ENCODE data around the gene ACAA1. TPM values are rescaled to one million over a fixed set of nuclear protein-coding genes. Genes with fewer than 3 reads are reported as not detected.

ACAA1 gene
- total RNA-seq, 1 experiment from 2014 or later = 24.0 TPM

GRCh38 chr3:38164952-38165721 lies 28.2 kb upstream of the ACAA1 start, which contains the start of gene OXSR1:
Gene OXSR1, plus strand, starts transcription at chr3:38165537. Its CDS starts 340 bp downstream, at chr3:38165877.
- POLR2A ChIA-PET (ENCODE audit: low non-redundant PET) = no interaction called here
- Histone ChIP-seq H3K9me3 (ENCODE audit: low read depth, low read length, poor library complexity, severe bottlenecking) (no peaks in the 10 kb centered on the region), H3K36me3 (ENCODE audit: insufficient read depth, low read length, poor library complexity, severe bottlenecking) (no peaks in the 10 kb centered on the region), H3K27ac (ENCODE audit: low read depth, low read length, poor library complexity, severe bottlenecking) (peak within 1 kb of the TSS; percentile 98), H3K4me3 (ENCODE audit: low read depth, low read length, poor library complexity, severe bottlenecking) (peak within 1 kb of the TSS; percentile 78), H3K4me1 (ENCODE audit: insufficient read depth, low read length, poor library complexity, severe bottlenecking) (peaks cover 6% of the 10 kb centered on the region), H3K27me3 (replicated peaks; ENCODE audit: insufficient read depth, low read depth, low read length, poor library complexity) (no peaks in the 10 kb centered on the region)
- CTCF ChIA-PET = interaction anchor here (0.5 kb wide), 1 partner anchor 102 kb away, joined by 7 read pairs; no protein-coding TSS in a partner anchor
- TF ChIP-seq EZH2 (IDR thresholded peaks at IDR 0.05; ENCODE audit: borderline replicate concordance, low read depth, low read length, poor library complexity, severe bottlenecking) = no peak
- TF ChIP-seq, protein P1, sequence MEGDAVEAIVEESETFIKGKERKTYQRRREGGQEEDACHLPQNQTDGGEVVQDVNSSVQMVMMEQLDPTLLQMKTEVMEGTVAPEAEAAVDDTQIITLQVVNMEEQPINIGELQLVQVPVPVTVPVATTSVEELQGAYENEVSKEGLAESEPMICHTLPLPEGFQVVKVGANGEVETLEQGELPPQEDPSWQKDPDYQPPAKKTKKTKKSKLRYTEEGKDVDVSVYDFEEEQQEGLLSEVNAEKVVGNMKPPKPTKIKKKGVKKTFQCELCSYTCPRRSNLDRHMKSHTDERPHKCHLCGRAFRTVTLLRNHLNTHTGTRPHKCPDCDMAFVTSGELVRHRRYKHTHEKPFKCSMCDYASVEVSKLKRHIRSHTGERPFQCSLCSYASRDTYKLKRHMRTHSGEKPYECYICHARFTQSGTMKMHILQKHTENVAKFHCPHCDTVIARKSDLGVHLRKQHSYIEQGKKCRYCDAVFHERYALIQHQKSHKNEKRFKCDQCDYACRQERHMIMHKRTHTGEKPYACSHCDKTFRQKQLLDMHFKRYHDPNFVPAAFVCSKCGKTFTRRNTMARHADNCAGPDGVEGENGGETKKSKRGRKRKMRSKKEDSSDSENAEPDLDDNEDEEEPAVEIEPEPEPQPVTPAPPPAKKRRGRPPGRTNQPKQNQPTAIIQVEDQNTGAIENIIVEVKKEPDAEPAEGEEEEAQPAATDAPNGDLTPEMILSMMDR (conservative IDR thresholded peaks at IDR 0.05; ENCODE audit: low read depth, low read length) = no peak
- no TSS peak for BruUV-seq (replicated peaks)
- intact Hi-C loops (cut with micrococcal nuclease; ENCODE audit: unreplicated experiment) = no loop called here
- DNase-seq (ENCODE audit: low spot score) = peak; percentile 97

GRCh38 chr3:38164643-38164951 lies 27.7 kb upstream of the ACAA1 start:
- TF ChIP-seq, protein P1 (conservative IDR thresholded peaks at IDR 0.05; ENCODE audit: low read depth, low read length) = no peak
- BruUV-seq (replicated peaks) = no TSS peak
- CTCF ChIA-PET = interaction anchor here (0.5 kb wide), 1 partner anchor 103 kb away, joined by 7 read pairs; no protein-coding TSS in a partner anchor
- intact Hi-C loops (cut with micrococcal nuclease; ENCODE audit: unreplicated experiment) = no loop called here
- no peaks in the 10 kb centered on the region for H3K27me3 ChIP-seq (replicated peaks; ENCODE audit: insufficient read depth, low read depth, low read length, poor library complexity)
- peak overlapping the region; percentile 98 for H3K27ac ChIP-seq (ENCODE audit: low read depth, low read length, poor library complexity, severe bottlenecking)
- no peaks in the 10 kb centered on the region for H3K9me3 ChIP-seq (ENCODE audit: low read depth, low read length, poor library complexity, severe bottlenecking)
- DNase-seq (ENCODE audit: low spot score) = no peak
- POLR2A ChIA-PET (ENCODE audit: low non-redundant PET) = no interaction called here
- peak overlapping the region; percentile 78 for H3K4me3 ChIP-seq (ENCODE audit: low read depth, low read length, poor library complexity, severe bottlenecking)
- peaks cover 6% of the 10 kb centered on the region for H3K4me1 ChIP-seq (ENCODE audit: insufficient read depth, low read length, poor library complexity, severe bottlenecking)
- no peaks in the 10 kb centered on the region for H3K36me3 ChIP-seq (ENCODE audit: insufficient read depth, low read length, poor library complexity, severe bottlenecking)

DNA sequence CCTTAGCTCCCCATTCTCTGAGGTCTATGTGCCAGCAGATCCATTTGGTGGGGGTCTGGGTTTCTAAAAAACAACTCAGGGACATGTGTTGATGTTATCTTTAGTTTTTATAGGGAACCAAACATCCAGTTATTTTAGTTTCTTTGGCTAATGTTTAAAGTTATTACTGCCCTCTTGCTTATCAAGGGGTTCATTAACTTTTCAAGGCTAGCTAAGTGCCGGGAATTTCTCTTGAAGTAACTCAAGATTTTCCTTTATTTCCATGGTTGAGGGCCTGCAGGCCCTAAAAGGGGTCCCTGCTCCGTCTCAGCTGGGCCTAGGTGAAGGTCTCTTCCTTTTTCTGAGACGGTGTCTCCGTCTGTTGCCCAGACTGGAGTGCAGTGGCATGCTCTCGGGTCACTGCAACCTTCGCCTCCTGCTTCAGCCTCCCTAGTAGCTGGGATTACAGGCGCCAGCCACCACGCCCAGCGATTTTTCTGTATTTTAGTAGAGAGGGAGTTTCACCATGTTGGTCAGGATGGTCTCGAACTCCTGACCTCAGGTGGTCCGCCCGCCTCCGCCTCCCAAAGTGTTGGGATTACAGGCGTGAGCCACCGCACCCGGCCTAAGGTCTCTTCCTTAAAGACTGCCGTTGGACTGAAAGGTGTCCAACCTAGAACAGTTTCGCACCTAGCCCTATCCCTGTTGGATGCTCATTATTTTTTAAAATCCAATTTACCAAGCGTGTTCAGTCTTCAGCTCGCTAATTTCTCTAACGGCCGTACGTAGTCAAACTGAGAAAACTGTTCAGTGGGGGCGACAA lies 27.1 kb upstream of the ACAA1 start:
- Histone ChIP-seq H3K9me3 (ENCODE audit: low read depth, low read length, poor library complexity, severe bottlenecking) (no peaks in the 10 kb centered on the region), H3K27me3 (replicated peaks; ENCODE audit: insufficient read depth, low read depth, low read length, poor library complexity) (no peaks in the 10 kb centered on the region), H3K4me1 (ENCODE audit: insufficient read depth, low read length, poor library complexity, severe bottlenecking) (peaks cover 6% of the 10 kb centered on the region), H3K36me3 (ENCODE audit: insufficient read depth, low read length, poor library complexity, severe bottlenecking) (no peaks in the 10 kb centered on the region), H3K27ac (ENCODE audit: low read depth, low read length, poor library complexity, severe bottlenecking) (peak overlapping the region; percentile 98), H3K4me3 (ENCODE audit: low read depth, low read length, poor library complexity, severe bottlenecking) (peak overlapping the region; percentile 78)
- ChIA-PET CTCF (no interaction called here), POLR2A (ENCODE audit: low non-redundant PET) (no interaction called here)
- DNase-seq (ENCODE audit: low spot score) = no peak
- intact Hi-C loops (cut with micrococcal nuclease; ENCODE audit: unreplicated experiment) = no loop called here
- BruUV-seq (replicated peaks) = TSS peak; percentile 97
- TF ChIP-seq, protein P1 (conservative IDR thresholded peaks at IDR 0.05; ENCODE audit: low read depth, low read length) = no peak
- no peak for TF ChIP-seq EZH2 (IDR thresholded peaks at IDR 0.05; ENCODE audit: borderline replicate concordance, low read depth, low read length, poor library complexity, severe bottlenecking)

Measured in A673 (cell line).